ENCODE data around the gene IP6K2. TPM values are rescaled to one million over a fixed set of nuclear protein-coding genes. Genes with fewer than 3 reads are reported as not detected.

IP6K2 gene
- total and polyA plus RNA-seq, 2 of the 13 experiments (the other 11 are each of a cell fraction or from before 2014, with no cell fraction given) = 85.5 to 112 TPM

GRCh38 chr3:48660800-48661400, 56.1 kb downstream of the IP6K2 start:
- 90% methylated on average over 32 of the region's 61 CpGs for WGBS (ENCODE audit: low lambda C conversion rate)
- intact Hi-C loops (cut with micrococcal nuclease; ENCODE audit: unreplicated experiment) (no loop called here), in situ Hi-C loops (cut with HindIII; ENCODE audit: extremely low pct_ligation_motif_present, low pct_unique_long_range_greater_than_20kb) (no loop called here)
- Histone ChIP-seq H3K9me3 (ENCODE audit: low read length) (no peaks in the 10 kb centered on the region), H3K9ac (ENCODE audit: insufficient read depth, low read depth, low read length) (no peak overlapping the region), H3K27me3 (ENCODE audit: control insufficient read depth in 1 of 2, insufficient read depth in 2 of 2, low read length in 2 of 2) (no peaks in the 10 kb centered on the region), H3K36me3 (replicated peaks in 1 of 2; ENCODE audit: control insufficient read depth in 1 of 2, insufficient read depth in 2 of 2, low read length in 2 of 2) (peaks cover 1 to 3% of the 10 kb centered on the region in 2 experiments; a peak in 2 of 5 replicates), H3K4me1 (ENCODE audit: insufficient read depth, low read length) (peaks cover 21% of the 10 kb centered on the region), H3K79me2 (ENCODE audit: insufficient read depth, low read length) (no peaks in the 10 kb centered on the region), H4K20me1 (ENCODE audit: insufficient read depth, low read length) (peaks cover 6% of the 10 kb centered on the region), H3K4me2 (ENCODE audit: low read depth, low read length) (peak overlapping the region; percentile 67), H2AFZ (ENCODE audit: low read length) (no peak overlapping the region), H3K27ac (ENCODE audit: extremely low read length, insufficient read depth, low read length) (no peak overlapping the region), H3K4me3 (replicated peaks in 1 of 3; ENCODE audit: insufficient read depth in 1 of 3, low read depth in 2 of 3, low read length in 3 of 3) (peak overlapping the region in 2 of 3 experiments; percentile 47 to 77; a peak in 4 of 6 replicates)
- BruUV-seq (replicated peaks) = no TSS peak
- FAIRE-seq (no peak), DNase-seq (ENCODE audit: low spot score) (no peak), ATAC-seq (no peak)
- ChIA-PET CTCF (ENCODE audit: low intra/inter-chr PET ratio, low total read pairs) (no interaction called here), POLR2A (interaction anchor here (1.2 to 4.0 kb wide), 5 partner anchors 26 to 104 kb away, joined by 4 to 40 read pairs (median 10); partner anchors contain the start of genes PFKFB4, SLC26A6 and TMEM89)
- TF ChIP-seq U2AF2 (IDR thresholded peaks at IDR 0.05; ENCODE audit: low read depth, low read length) (no peak), DPF2 (CRISPR knock-in tag; IDR thresholded peaks at IDR 0.05; ENCODE audit: borderline replicate concordance, low read depth) (no peak), ZMYM4 (CRISPR knock-in tag; IDR thresholded peaks at IDR 0.05) (no peak), DNMT1 (CRISPR knock-in tag; IDR thresholded peaks at IDR 0.05) (0 out of 2 replicates have a peak, but pooled peaks have one; percentile 53)

- ATAC-seq (no peak), FAIRE-seq (no peak), DNase-seq (ENCODE audit: low spot score) (no peak)
- peaks cover 17% of the 10 kb centered on the region for H3K4me1 ChIP-seq (ENCODE audit: insufficient read depth, low read length)
- H3K27ac ChIP-seq (ENCODE audit: extremely low read length, insufficient read depth, low read length) = no peak overlapping the region
- H2AFZ ChIP-seq (ENCODE audit: low read length) = no peak overlapping the region
- BruUV-seq (replicated peaks) = no TSS peak
- intact Hi-C loops (cut with micrococcal nuclease; ENCODE audit: unreplicated experiment) = no loop called here
- ChIA-PET POLR2A (interaction anchor here (1.3 to 3.9 kb wide), 2 partner anchors 21 to 33 kb away, joined by 5 to 10 read pairs; partner anchors contain the start of gene SLC26A6), CTCF (ENCODE audit: low intra/inter-chr PET ratio, low total read pairs) (no interaction called here)
- H4K20me1 ChIP-seq (ENCODE audit: insufficient read depth, low read length) = peaks cover 6% of the 10 kb centered on the region
- H3K9ac ChIP-seq (ENCODE audit: insufficient read depth, low read depth, low read length) = no peak overlapping the region
- no peak overlapping the region for H3K4me2 ChIP-seq (ENCODE audit: low read depth, low read length)
- H3K36me3 ChIP-seq (replicated peaks in 1 of 2; ENCODE audit: control insufficient read depth in 1 of 2, insufficient read depth in 2 of 2, low read length in 2 of 2) = peaks cover 1 to 3% of the 10 kb centered on the region in 2 experiments; a peak in 2 of 5 replicates
- WGBS (ENCODE audit: low lambda C conversion rate) = 95% methylated on average over 33 of the region's 45 CpGs
- H3K9me3 ChIP-seq (ENCODE audit: low read length) = no peaks in the 10 kb centered on the region
- no peak for TF ChIP-seq HHEX (CRISPR knock-in tag; IDR thresholded peaks at IDR 0.05)
- no peak for TF ChIP-seq DZIP1 (CRISPR knock-in tag; IDR thresholded peaks at IDR 0.05)
- H3K27me3 ChIP-seq (ENCODE audit: control insufficient read depth in 1 of 2, insufficient read depth in 2 of 2, low read length in 2 of 2) = no peaks in the 10 kb centered on the region
- H3K4me3 ChIP-seq (replicated peaks in 1 of 3; ENCODE audit: insufficient read depth in 1 of 3, low read depth in 2 of 3, low read length in 3 of 3) = no peak overlapping the region
- no peaks in the 10 kb centered on the region for H3K79me2 ChIP-seq (ENCODE audit: insufficient read depth, low read length)
- in situ Hi-C loops (cut with HindIII; ENCODE audit: extremely low pct_ligation_motif_present, low pct_unique_long_range_greater_than_20kb) = no loop called here
Measured at GRCh38 chr3:48656841-48657281, 60.2 kb downstream of the IP6K2 start.

All from HepG2 (cell line).